ENCODE measurements around the gene KASH5. TPM values are rescaled to one million over a fixed set of nuclear protein-coding genes. Genes with fewer than 3 reads are reported as not detected.

KASH5 gene
- under 1 TPM; 0.24 to 0.48 (median 0.27) TPM for total RNA-seq

DNA sequence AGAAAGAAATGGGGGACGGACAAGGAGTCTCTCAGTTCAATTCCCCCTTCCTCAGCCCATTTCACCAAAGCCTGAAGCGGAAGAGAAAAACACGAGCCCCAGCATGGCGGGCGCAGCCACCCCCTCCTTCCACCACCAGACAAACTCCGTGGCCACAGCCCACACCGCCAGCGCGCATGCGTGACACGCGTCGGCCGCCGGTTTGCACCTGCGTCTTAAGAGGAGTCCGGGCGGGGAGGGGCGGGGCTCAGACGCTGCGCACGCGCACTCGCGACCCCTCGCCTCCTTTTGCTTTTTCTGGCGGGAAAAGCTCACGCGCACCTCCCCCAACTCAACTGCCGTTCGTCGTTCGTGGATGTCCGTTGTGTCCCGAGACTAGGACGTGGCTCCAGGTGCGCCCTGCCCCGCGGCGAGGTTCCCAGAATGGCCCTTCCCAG lies at the start of gene KASH5:
Gene KASH5 (plus strand): TSS at position 314 of the 437 bp plus-strand sequence. CDS start 2,635 bp downstream, outside the sequence.
- Mint-ChIP-seq H3K27me3 (ENCODE audit: low read depth) (peaks cover 2% of the 10 kb centered on the region), H3K4me1 (ENCODE audit: low read depth) (peaks cover 15% of the 10 kb centered on the region), H3K9me3 (no peaks in the 10 kb centered on the region), H3K36me3 (ENCODE audit: insufficient read depth) (no peaks in the 10 kb centered on the region), H3K4me3 (peak within 1 kb of the TSS; percentile 62)
- peak; percentile 64 to 88 for ATAC-seq
- DNase-seq: peak; percentile 81

DNA sequence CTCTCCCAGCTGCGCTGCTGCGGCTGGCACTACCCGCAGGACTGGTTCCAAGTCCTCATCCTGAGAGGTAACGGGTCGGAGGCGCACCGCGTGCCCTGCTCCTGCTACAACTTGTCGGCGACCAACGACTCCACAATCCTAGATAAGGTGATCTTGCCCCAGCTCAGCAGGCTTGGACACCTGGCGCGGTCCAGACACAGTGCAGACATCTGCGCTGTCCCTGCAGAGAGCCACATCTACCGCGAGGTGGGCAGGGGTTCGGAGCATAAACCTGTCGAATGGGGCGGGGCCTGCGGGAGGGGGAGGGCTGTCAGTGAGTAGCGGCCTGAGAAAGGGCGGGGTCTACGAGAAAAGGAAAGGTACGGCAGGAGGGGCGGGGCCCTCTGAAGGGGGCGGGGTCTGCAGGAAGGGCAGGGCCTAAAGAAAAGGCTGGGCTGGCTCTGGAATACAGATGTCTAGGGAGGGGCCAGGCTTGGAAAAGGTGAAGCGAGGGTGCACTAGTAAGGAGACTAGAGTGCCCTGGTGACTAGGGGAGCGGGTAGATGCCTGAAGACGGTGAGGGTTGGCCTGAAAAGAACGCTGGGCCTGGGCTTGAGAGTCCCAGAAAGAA lies 49.3 kb upstream of the KASH5 start:
- ATAC-seq: no peak
- H3K4me3 Mint-ChIP-seq: no peak overlapping the region
- peaks cover 47% of the 10 kb centered on the region for H3K4me1 Mint-ChIP-seq (ENCODE audit: low read depth)

DNA sequence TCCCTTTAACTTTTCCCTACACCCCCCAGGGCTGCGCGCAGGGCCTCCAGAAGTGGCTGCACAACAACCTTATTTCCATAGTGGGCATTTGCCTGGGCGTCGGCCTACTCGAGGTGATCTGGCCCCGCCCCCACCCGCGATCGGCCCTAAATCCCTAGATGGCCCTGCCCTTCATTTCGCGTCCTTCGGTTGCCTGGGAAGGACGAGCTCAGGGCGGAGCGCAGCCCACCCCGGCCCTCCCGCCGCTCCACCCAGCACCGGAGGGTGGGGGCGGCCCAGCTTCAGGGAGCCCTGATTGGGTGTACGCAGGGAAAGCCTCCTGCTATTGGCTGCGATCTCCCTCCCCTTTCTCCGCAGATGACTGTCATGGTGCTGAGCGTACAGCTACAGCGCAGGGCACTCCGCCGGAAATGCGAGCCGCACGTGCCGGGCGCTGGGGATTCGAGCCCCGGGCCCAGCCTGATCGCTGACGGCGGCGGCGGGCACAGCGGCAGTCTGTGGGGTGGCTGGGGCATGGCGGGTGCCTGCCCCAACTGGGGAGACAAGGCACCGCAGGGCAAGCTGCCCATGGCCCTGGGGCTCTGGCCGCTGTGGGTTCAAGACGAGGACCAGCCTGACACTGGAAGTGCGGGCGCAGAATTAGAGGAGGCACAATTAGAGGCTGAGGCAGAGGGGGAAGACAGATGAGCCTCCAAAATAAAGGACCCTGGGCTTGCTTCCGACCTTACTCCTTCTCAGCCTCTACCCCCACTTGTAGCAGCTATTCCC lies 48.6 kb upstream of the KASH5 start:
- Mint-ChIP-seq H3K4me1 (ENCODE audit: low read depth) (peaks cover 41% of the 10 kb centered on the region), H3K36me3 (ENCODE audit: insufficient read depth) (peaks cover 20% of the 10 kb centered on the region), H3K27me3 (ENCODE audit: low read depth) (no peaks in the 10 kb centered on the region), H3K9me3 (no peaks in the 10 kb centered on the region), H3K4me3 (no peak overlapping the region)
- ATAC-seq (no peak), DNase-seq (no peak)

More for the DNA sequence above, 49.3 kb upstream of the KASH5 start:
- DNase-seq: no peak
- no peaks in the 10 kb centered on the region for H3K9me3 Mint-ChIP-seq
- peaks cover 20% of the 10 kb centered on the region for H3K36me3 Mint-ChIP-seq (ENCODE audit: insufficient read depth)
- no peaks in the 10 kb centered on the region for H3K27me3 Mint-ChIP-seq (ENCODE audit: low read depth)

DNA sequence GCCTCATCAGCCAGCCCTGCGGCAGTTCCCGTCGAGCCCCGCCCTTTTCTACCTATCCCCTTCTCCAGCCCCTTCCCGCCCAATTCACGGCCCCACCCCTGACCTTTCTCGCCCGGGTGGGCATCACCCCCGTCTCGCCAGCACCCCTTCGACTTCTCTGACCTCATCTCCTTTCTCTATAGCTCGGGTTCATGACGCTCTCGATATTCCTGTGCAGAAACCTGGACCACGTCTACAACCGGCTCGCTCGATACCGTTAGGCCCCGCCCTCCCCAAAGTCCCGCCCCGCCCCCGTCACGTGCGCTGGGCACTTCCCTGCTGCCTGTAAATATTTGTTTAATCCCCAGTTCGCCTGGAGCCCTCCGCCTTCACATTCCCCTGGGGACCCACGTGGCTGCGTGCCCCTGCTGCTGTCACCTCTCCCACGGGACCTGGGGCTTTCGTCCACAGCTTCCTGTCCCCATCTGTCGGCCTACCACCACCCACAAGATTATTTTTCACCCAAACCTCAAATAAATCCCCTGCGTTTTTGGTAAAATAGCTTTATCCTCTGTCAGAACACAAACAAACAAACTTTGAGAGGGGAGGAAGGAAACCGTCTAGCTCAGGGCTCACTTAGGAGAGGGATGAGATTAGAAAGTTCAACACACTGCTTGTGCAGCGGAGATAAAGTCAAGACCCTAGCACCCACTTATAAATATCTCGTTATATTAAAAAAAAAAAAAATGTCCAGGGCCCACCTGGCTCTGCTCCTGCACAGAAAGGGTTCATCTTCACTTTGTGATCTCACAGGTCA lies 47.8 kb upstream of the KASH5 start:
- peaks cover 42% of the 10 kb centered on the region for H3K4me1 Mint-ChIP-seq (ENCODE audit: low read depth)
- H3K9me3 Mint-ChIP-seq: no peaks in the 10 kb centered on the region
- ATAC-seq: no peak
- H3K4me3 Mint-ChIP-seq: no peak overlapping the region
- no peaks in the 10 kb centered on the region for H3K27me3 Mint-ChIP-seq (ENCODE audit: low read depth)
- peaks cover 20% of the 10 kb centered on the region for H3K36me3 Mint-ChIP-seq (ENCODE audit: insufficient read depth)
- no peak for DNase-seq

DNA sequence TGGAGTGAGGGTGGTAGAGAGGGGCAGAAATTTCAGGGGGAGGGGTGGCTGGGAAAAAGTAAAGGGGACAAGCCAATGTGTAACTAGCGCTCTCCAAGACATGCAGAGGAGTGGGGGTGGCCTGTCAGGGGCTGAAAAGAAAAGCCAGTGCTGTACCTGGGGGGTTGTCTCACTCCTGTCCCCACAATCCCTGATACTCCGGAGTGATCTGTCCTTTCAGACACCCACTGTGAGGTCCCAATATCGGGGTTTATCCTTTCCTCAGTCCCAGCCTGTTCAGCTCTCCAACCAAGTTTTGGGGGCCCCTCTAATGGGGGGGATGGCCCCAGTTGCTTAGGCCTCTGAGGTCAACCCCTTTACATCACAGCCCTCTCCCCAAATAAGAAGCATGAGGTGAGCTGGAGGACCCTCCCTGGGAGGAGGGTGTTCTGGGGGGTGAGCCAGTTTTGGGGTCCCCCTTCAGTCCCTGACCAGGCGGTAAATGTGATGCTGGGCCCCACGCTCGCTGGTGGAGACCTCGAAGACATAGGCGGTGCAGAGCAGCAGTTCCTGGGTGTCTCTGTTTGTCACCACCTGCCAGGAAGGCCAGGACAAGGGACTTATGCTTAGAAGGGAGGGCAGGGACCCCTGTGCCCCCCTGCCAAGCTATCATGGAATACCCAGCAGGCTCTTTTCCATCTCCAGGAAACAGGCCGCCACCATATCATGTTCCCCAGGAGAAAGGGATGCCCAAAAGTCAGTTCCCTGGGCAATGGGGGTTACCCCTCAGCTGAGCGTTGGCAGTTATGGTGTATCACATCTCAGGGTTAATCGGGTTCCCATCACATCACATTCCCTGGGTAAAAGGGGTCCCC lies 47.0 kb upstream of the KASH5 start:
- H3K4me1 Mint-ChIP-seq (ENCODE audit: low read depth): peaks cover 34% of the 10 kb centered on the region
- H3K4me3 Mint-ChIP-seq: no peak overlapping the region
- ATAC-seq (no peak), DNase-seq (no peak)
- H3K27me3 Mint-ChIP-seq (ENCODE audit: low read depth): no peaks in the 10 kb centered on the region
- no peaks in the 10 kb centered on the region for H3K9me3 Mint-ChIP-seq
- peaks cover 20% of the 10 kb centered on the region for H3K36me3 Mint-ChIP-seq (ENCODE audit: insufficient read depth)

- H3K9me3 Mint-ChIP-seq: no peaks in the 10 kb centered on the region
- H3K36me3 Mint-ChIP-seq (ENCODE audit: insufficient read depth): peaks cover 20% of the 10 kb centered on the region
- H3K4me1 Mint-ChIP-seq (ENCODE audit: low read depth): peaks cover 24% of the 10 kb centered on the region
- DNase-seq (no peak), ATAC-seq (no peak)
- no peak overlapping the region for H3K4me3 Mint-ChIP-seq
- H3K27me3 Mint-ChIP-seq (ENCODE audit: low read depth): no peaks in the 10 kb centered on the region
These were observed 45.7 kb upstream of the KASH5 start for GRCh38 chr19:49342291-49342721.

DNA sequence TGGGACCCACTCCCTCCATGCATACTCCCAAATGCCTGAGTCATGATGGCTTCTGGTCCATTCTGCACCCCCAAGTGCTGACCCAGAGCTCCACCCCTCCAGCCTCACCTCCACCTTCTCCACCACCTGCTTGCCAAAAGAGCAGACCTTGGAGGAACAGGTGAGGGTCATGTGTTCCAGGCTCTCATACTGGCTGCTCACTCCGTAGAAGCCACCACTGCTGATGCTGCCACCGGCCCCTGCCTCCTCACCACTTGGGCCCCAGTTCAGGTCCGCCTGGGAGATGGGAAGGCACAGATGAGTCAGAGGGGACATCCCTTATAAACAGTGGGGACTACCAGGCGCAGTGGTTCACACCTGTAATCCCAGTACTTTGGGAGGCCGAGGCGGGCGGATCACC lies 44.9 kb upstream of the KASH5 start:
- ATAC-seq: no peak

DNA sequence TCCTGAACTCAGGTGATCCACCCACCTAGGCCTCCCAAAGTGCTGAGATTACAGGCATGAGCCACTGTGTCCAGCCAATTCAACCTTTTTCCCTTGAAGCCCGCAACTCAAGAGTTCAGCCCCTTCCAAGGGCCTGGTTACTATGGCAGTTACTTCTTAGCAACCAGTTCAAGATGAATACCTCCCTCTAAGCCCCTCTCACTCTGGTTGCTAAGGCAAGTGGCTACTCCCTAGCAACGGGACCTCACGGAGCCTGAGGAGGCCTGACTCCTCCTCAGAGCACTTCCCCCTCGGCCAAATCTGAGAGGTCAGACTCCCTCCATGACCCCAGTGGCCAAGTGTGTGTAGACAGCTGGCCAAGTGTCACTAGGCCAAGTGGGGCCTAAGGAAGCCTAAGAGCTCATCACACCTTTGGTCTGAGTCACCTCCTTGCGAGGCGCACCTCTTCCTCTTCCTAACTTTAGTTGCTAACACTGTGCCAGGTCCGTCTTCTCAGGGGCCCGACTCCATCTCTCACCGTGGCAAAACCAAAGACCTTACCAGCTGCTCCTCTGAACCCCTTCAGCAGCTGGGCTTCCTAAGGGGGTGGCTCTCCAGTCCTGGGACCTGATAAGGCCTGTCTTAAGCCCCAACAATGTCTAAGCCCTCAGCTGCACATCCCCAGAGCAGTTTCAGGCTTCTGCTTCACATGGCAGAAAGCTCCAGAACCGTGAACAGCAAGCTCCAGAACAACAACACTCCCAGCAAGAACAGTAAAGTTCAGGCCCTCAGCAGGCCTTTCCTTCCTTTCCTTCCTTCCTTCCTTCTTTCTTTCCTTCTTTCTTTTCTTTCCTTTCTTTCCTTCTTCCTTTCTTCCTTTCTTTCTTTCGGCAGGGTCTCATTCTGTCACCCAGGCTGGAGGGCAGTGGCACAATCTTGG lies 43.3 kb upstream of the KASH5 start:
- H3K36me3 Mint-ChIP-seq (ENCODE audit: insufficient read depth): peaks cover 11% of the 10 kb centered on the region
- ATAC-seq (no peak), DNase-seq (no peak)
- peaks cover 11% of the 10 kb centered on the region for H3K4me1 Mint-ChIP-seq (ENCODE audit: low read depth)
- H3K4me3 Mint-ChIP-seq: no peak overlapping the region
- H3K27me3 Mint-ChIP-seq (ENCODE audit: low read depth): no peaks in the 10 kb centered on the region
- no peaks in the 10 kb centered on the region for H3K9me3 Mint-ChIP-seq

More for the DNA sequence above, 44.9 kb upstream of the KASH5 start:
- Mint-ChIP-seq H3K4me1 (ENCODE audit: low read depth) (peaks cover 20% of the 10 kb centered on the region), H3K4me3 (no peak overlapping the region), H3K36me3 (ENCODE audit: insufficient read depth) (peaks cover 17% of the 10 kb centered on the region), H3K9me3 (no peaks in the 10 kb centered on the region), H3K27me3 (ENCODE audit: low read depth) (no peaks in the 10 kb centered on the region)
- DNase-seq: no peak

- no peak for ATAC-seq
- H3K9me3 Mint-ChIP-seq: no peaks in the 10 kb centered on the region
These were observed 40.9 kb upstream of the KASH5 start for GRCh38 chr19:49347191-49347590.

GRCh38 chr19:49347835-49348234 lies 40.2 kb upstream of the KASH5 start:
- no peaks in the 10 kb centered on the region for H3K9me3 Mint-ChIP-seq
- DNase-seq (no peak), ATAC-seq (no peak)
- peaks cover 1% of the 10 kb centered on the region for H3K27me3 Mint-ChIP-seq (ENCODE audit: low read depth)
- H3K36me3 Mint-ChIP-seq (ENCODE audit: insufficient read depth): peaks cover 1% of the 10 kb centered on the region
- H3K4me3 Mint-ChIP-seq: no peak overlapping the region
- peaks cover 6% of the 10 kb centered on the region for H3K4me1 Mint-ChIP-seq (ENCODE audit: low read depth)

More at GRCh38 chr19:49347191-49347590, 40.9 kb upstream of the KASH5 start:
- Mint-ChIP-seq H3K36me3 (ENCODE audit: insufficient read depth) (peaks cover 3% of the 10 kb centered on the region), H3K4me1 (ENCODE audit: low read depth) (peaks cover 6% of the 10 kb centered on the region), H3K27me3 (ENCODE audit: low read depth) (no peaks in the 10 kb centered on the region), H3K4me3 (no peak overlapping the region)
- DNase-seq: no peak

DNA sequence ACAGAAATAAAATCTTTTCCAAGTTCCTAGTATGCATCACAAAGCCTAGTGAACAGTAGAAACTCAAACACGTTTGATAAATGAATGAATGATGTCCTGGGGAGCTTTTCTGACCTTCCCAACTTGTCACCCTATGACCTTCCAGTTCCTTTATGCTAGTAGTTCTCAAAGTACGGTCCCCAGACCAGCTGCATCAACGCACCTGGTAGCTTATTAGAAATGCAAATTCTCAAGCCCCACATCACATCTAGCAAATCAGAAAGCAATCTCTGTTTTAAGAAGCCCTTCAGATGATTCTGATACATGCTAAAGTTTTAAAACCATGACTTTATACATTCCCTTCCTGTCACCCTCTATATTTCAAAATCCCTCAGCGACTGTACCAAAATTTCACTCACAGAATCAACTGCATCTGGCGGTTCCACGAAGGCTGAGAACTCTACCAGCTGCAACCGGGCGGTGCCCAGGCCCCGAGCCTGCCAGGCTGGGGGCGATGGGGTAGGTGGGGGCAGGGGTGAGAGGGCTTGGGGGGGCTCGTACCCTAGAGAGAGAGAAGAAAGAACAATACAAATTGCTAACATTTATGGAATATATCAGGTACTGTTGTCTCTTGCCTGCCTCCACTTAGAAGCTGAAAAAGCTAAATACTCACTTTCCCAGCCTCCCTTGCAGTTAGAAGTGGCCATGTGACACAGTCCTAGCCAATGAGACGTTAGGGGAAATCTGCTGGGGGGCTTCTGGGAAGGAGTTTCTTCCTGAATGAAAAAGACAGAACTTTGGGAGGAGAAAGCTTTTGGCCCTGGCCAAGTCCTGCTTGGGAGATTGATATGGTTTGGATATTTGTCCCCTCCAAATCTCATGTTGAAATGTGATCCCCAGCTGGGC lies 39.5 kb upstream of the KASH5 start:
- no peak overlapping the region for H3K4me3 Mint-ChIP-seq
- no peak for DNase-seq
- H3K27me3 Mint-ChIP-seq (ENCODE audit: low read depth): peaks cover 1% of the 10 kb centered on the region
- no peaks in the 10 kb centered on the region for H3K9me3 Mint-ChIP-seq
- H3K36me3 Mint-ChIP-seq (ENCODE audit: insufficient read depth): no peaks in the 10 kb centered on the region
- no peak for ATAC-seq
- H3K4me1 Mint-ChIP-seq (ENCODE audit: low read depth): peaks cover 6% of the 10 kb centered on the region

DNA sequence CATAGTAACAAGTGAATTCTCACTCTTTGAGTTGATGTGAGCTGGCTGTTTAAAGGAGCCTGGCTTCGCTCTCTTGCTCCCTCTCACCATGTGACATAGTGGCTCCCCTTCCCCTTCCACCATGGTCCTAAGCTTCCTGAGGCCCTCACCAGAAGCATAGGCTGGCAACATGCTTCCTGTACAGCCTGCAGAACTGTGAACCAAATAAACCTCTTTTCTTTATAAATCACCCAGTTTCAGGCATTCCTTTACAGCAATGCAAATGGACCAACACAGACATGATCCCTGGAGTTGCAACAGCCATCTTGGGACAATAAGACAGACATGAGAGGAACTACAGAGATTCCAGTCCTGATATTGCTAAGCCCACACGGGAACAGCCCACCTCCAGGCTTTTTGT lies 38.5 kb upstream of the KASH5 start:
- Mint-ChIP-seq H3K27me3 (ENCODE audit: low read depth) (peaks cover 1% of the 10 kb centered on the region), H3K9me3 (no peaks in the 10 kb centered on the region), H3K4me3 (no peak overlapping the region), H3K4me1 (ENCODE audit: low read depth) (peaks cover 5% of the 10 kb centered on the region), H3K36me3 (ENCODE audit: insufficient read depth) (no peaks in the 10 kb centered on the region)
- no peak for DNase-seq
- ATAC-seq: no peak

Data from activated T-cell treated with anti-CD3 and anti-CD28 coated beads, Interleukin-2, amount 50 U/mL, for 4 hours (primary cell).